Measurements from ENCODE around the gene LDB2.

- TF ChIP-seq MAX (IDR thresholded peaks at IDR 0.05) (no peak), POLR2A (IDR thresholded peaks at IDR 0.05; ENCODE audit: control extremely low read depth in 1 of 2, low read depth in 2 of 2, low read length in 2 of 2) (no peak), TCF12 (IDR thresholded peaks at IDR 0.05; ENCODE audit: low read depth, low read length) (no peak), YY1 (IDR thresholded peaks at IDR 0.05; ENCODE audit: low read depth, low read length) (no peak), CHD2 (IDR thresholded peaks at IDR 0.05; ENCODE audit: low read length) (no peak), SUZ12 (IDR thresholded peaks at IDR 0.05; ENCODE audit: low read length) (no peak), NRF1 (IDR thresholded peaks at IDR 0.05; ENCODE audit: low read depth, low read length) (no peak), CREB1 (IDR thresholded peaks at IDR 0.05) (no peak), EP300 (IDR thresholded peaks at IDR 0.05; ENCODE audit: borderline replicate concordance in 1 of 2, low read depth in 2 of 2, low read length in 2 of 2) (no peak), GABPA (IDR thresholded peaks at IDR 0.05; ENCODE audit: borderline replicate concordance, insufficient read depth, low read length) (no peak), HDAC6 (IDR thresholded peaks at IDR 0.05; ENCODE audit: low read depth, low read length) (no peak), JUND (IDR thresholded peaks at IDR 0.05; ENCODE audit: low read length) (no peak), SP2 (IDR thresholded peaks at IDR 0.05; ENCODE audit: low read length) (no peak)
- TF ChIP-seq, protein P1, sequence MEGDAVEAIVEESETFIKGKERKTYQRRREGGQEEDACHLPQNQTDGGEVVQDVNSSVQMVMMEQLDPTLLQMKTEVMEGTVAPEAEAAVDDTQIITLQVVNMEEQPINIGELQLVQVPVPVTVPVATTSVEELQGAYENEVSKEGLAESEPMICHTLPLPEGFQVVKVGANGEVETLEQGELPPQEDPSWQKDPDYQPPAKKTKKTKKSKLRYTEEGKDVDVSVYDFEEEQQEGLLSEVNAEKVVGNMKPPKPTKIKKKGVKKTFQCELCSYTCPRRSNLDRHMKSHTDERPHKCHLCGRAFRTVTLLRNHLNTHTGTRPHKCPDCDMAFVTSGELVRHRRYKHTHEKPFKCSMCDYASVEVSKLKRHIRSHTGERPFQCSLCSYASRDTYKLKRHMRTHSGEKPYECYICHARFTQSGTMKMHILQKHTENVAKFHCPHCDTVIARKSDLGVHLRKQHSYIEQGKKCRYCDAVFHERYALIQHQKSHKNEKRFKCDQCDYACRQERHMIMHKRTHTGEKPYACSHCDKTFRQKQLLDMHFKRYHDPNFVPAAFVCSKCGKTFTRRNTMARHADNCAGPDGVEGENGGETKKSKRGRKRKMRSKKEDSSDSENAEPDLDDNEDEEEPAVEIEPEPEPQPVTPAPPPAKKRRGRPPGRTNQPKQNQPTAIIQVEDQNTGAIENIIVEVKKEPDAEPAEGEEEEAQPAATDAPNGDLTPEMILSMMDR (IDR thresholded peaks at IDR 0.05; ENCODE audit: control extremely low read depth in 1 of 3, insufficient read depth in 1 of 3, low read depth in 1 of 3, low read length in 3 of 3): no peak
Observed at GRCh38 chr4:16846540-16847117, 51.8 kb downstream of the LDB2 start.

All from H1 (cell line).